Activated effector memory CD4-positive, alpha-beta T cell treated with anti-CD3 and anti-CD28 coated beads, Interleukin-2, amount 50 U/mL, for 16 hours (primary cell): ENCODE measurements around the gene CAMKV.

ENCODE experiments used
- DNase-seq: peaks from one replicate; pipeline ENCODE4 v3.0.0-alpha.2; 2020

The CAMKV gene

DNA sequence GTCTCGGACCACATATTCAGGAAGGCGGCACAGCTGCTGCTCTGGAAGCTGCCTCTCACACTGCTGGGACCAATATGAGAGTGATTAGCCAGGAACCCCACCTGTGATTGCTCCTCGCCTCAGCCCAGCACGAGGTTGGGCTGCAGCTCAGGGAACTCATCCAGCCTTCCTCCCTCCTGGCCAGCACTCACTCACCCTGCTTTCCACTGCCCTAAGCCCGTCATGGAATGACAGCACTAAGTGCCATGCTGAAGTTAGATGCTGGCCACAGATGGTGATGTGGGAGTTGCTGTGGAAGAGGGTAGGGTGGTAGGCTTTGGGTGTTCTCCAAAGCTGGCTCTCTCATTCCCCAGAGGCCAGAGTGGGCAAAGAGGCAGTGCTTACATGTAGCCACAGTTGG, 26.6 kb upstream of the CAMKV start:
- DNase-seq, result no peak

DNA sequence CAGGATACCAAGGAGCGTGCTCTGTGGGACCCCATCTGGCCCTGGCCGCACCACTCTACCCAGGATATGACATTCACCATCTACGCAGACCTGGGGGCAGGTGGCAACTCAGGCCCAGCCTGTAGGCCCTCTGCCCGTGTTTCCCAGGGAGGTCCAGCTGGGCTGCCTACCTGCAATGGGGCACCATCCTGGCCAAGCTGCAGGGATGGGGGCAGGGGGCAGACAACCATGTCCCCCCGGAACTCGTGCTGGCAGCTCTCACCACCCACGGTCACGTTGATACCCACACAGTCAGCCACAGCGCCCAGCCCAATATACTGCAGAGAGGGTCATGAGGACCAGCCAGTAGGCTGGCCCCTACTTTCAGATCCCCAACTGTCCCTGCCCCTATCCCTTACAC, 26.1 kb upstream of the CAMKV start:
- no peak for DNase-seq

DNA sequence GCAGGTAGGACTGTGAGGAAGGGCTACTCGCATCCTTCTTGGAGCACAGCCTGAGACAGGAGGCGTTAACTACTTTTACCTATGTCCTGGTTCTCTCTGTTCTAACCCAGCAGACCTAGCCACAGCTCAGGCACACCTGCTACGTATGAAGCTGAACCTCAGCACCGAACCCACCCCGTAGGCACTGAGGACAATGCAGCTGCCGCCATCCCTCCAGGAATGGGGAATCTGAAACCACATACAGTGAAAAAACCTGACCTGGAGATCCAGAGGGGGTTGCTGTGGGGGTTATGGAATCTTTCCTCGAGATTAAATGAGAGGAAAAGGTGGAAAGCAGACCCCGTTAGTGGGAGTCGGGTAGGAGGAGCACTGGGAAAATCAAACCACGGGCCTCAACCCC, 19.6 kb upstream of the CAMKV start:
- no peak for DNase-seq

DNA sequence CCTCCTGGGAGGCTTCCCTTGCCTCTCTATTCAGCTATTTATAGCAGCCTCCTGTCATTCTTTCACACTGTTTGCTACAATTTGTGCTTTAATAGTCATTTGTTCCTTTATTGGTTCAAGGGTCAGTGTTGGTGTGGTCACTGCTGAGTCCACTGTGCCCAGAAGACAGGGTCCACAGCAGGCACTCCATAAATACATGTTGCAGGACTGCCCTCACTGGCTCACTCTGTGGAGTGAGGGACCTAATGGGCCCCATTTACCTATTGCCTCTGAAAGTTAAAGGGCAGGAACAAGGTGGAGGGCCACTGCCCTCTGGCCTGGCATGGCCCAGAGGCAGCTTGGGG, 17.2 kb upstream of the CAMKV start:
- DNase-seq, result no peak

DNA sequence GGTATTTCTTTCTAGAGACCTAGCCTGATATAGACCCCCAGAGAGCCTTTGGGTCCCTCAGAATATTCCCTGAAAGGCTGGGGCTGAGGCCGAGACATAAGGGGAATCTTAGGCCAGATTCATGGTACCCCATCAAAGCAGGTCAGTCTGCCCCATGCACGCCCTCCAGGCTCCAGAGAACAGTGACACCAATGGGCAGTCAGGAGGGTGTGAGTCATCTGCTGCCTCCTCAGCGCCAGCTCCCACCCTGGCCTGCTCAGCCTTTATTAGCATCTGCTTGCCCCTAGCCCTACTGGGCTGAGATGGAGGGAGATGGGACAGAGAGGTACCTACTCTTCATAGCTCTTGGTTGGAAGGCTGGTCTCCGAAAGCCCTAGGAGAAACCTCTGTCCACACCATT, 14.3 kb upstream of the CAMKV start:
- no peak for DNase-seq

DNA sequence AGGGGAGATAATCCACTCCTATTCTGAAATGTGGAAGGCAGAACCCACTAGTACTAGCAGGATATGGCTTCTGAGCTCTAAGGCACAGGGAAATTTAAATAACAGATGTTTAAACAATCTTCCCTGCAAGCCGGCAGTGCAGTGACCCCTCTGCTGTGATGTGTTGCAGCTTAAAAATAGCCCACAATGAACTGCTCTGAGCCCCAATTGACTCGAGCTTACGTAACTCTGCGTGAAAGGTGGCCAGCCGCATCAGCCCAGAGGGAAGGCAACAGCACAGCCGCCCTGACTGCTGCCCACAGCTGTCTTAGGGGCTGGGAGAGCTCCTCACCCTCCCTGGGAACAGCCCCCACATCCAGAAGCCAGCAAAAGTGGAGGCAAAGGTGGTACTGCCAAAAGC, 12.5 kb upstream of the CAMKV start:
- no peak for DNase-seq

DNA sequence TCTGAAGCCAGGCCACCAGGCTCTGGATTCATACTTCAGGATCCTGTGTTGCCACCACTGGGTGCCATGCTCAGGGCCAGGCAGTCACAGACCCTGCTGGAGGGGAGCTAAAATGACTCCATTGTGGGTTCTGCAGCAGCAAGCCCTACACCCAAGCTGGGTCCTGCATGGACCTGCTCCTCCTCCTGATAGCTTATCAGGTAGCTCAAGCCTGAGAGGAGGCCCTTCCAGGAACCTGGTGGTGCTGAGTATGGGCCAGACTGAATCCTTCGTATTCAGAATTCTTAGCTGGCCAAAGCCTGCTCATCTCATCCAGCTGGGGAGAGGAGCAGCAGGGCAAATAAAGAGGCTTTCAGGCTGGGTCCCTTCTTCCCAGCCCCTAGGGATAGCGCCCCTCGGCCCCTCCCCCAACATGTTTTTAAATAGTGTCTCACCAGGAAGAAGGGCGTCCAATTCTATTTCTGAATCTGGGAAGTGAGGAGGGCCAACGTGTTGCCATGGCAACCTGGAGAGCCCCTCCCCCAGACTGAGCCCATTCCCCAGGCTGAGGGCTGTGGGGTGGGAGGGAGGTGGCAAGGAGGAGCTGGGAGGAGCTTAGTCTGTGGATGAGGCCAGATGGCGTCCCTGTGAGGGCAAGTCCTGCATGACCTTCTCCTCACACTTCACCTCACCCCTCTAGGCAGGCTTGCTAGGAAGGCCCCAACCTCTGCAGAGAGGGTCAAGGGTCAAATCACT, 11.0 kb upstream of the CAMKV start:
- no peak for DNase-seq

DNA sequence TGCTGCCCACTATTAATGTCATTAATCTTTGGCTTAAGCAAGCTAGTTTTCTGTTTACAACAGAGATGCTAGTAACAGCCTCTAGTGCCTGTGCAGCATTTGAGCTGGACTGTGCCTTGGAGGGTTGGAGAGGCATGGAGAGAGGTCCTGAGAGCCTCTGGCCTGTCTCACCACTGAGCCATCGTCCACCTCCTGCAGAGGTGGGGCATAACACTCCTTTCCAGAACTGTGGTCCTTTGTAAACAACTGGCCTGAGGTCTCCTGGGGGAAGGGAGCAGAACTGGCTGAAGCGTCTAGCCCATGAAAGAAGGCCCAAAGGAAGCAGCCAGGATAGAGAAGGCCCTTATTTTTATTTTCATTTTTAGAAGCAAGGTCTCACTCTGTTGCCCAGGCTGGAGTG, 10.0 kb upstream of the CAMKV start:
- DNase-seq, result no peak

DNA sequence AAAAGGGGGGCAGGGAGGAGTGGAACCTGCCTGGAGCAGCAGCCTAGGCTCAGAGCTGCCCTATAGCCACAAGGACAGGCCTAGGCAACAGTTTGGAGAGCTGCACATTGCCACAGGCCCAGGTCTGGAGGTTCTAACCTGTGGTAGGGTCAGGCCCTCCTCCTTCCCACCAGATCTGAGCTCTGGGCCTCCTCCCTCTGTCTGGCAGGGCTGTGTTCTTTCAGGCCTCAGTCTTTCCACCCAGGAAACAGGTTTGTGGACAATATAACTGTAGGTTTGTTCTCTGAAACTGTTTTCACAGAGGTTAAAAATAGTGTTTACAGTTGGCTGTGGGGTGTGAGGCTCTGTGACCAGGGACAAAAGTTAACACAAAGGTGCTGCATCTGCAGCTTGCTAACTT, 9.0 kb upstream of the CAMKV start:
- DNase-seq, result no peak

DNA sequence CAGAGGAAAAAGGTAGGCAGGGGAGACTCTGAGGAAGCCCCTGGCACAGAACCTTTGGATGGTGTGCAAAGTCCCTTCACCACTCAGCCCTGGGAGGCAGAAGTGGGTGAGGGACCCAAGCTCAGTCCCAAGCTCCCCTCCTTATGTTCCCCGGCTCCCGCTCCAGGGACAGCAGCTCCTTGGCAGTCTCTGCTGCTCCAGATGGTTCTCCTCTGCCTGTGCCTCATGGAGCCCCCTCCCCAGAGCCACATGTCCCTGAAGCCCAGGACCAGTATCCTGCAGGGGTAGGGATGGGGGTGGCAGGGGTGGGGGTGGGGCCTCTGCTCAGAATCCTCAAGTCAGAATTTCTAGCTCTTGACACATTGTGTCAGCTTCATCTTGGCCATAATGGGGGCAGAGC, 8.0 kb upstream of the CAMKV start:
- DNase-seq, result no peak

DNA sequence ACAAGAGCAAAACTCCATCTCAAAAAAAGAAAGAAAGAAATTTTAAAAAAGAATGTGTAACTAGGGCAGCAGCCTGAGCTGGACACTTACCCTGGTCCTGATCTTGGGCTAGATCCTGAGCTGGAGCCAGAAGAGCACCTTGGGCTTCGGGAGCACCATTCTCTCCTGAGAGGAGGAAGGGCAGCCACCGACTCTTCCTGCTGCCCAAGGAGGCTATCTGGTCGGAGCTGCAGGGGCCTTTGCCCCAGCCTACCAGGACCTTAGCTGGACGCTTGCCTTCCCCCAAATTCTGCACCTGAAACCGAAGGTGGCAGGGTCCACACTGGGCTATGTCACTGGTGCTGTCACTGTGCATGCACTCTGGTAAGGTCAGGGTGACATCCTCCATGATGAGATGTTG, 6.9 kb upstream of the CAMKV start:
- no peak for DNase-seq

DNA sequence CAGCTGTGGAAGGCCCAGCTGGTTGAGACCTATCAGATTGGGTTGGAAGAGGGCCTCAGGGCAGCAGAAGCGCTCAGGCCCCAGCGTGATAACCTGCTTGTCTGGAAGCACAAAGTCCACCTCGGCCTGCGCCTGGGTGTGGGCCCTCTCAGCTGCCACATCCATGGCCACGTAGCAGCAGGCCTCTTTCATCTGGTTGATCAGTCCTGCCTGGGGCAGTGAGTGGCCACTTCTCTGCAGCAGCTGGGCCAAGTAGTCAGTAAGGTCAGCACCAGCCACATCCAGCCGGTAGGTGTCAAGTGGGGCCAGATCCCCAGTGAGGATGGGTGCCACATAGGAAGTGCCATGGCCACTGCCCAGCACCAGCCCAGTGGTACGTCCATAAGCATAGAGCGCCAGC, 3.9 kb upstream of the CAMKV start:
- no peak for DNase-seq

DNA sequence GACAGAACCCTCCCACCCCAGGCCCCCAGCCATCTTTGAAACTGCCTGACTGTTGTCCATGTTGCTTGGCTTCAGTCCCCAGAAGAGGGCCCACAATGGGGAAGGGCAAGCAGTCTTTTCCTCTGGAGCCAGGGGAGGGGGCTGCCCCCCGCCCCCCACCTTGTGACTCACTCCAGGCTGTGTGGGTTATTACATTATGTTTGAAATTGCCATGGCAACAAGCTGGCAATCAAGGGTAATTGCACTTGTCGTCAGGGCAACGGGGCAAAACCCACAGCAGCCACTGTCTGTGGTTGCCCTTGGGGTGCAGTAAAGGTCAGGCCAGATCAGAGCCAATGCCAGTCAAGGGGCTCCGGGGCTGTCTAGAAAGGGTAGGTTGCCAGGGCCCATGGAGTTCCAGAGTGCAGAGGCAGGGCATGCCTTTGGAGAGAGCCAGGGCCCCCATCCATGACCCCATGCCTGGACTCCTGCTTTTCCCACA, 3.1 kb upstream of the CAMKV start:
- DNase-seq, result peak; percentile 69

DNA sequence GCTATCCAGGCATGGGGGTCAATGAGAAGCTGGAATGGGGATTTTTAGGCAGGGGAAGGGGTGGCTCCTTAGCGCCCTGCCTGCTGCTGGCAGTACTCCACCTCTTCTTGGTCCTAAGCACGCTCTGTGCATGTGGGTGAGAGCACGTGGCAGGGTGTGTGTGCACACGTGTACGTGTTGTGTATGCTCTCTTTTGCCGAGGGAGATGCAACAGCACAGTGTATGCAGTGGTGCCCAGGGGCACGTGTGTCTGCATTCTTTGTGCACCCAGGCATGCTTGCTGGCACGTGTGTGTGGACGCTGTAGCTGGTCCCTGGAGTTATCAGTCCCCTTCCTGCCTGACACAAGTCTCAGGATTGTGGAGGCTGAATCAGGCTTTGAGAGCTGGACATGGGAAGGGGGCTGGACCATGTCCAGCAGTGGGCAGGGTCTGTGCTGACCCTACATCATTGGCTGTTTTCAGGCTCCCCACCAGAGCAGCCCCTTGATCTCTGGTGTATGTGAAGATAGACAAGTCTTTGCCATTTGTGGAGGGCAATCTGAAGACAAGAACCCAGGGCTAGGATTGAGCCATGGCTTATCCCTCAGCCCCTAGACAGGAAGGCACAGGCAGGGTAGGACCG, 1.9 kb upstream of the CAMKV start:
- DNase-seq, result no peak

DNA sequence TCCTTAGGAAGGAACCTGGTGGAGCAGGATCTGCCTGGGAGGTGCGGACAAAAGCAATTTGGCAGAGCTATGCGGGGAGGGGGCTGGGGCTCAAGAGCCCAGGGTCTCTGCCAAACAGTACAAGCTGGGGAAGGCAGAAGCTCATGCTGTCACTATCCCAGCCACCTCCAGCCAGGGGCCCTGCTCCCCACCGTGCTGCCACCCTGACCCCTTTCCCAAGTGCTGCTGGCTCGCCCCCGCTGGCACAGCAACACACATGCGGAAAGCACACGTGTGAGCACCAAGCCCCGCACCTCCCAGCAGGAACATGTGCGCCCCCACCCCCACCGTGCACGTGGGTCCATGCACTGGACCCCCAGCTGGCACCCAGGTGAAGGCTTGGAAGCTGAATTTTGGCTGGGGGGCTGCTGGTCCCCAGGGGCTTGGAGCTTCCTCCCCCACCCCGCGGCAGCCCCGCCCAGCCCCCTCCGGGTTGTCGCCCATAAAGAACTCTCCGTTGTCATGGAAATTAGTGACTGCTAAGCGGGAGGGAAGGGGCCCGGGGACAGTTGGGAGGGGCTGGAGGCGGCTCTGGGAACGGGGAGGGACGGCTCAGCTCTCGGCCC, 742 bp downstream of the CAMKV start:
- DNase-seq, result no peak

DNA sequence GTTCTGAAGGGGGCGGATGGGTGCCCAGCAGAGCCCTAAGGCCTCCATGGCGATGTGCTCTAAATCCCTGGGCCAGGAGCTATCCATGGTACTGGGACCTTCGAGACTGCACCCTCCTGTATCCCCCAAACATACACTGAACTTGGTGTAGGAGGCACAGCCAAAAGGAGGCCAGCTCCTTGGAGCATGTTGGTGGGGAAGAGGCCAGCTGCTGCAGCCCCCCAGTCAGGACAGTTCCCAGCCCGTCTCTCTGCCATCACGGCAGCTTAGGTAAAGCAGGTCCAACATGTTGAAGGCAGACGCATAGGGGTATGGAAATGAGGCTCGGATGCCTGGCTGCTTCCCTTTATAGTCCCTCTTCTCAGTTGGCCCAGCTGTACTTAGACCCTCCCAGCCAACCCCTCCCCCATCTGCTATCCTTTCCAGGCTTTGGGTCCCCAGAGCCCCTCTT, 1.8 kb downstream of the CAMKV start:
- no peak for DNase-seq

DNA sequence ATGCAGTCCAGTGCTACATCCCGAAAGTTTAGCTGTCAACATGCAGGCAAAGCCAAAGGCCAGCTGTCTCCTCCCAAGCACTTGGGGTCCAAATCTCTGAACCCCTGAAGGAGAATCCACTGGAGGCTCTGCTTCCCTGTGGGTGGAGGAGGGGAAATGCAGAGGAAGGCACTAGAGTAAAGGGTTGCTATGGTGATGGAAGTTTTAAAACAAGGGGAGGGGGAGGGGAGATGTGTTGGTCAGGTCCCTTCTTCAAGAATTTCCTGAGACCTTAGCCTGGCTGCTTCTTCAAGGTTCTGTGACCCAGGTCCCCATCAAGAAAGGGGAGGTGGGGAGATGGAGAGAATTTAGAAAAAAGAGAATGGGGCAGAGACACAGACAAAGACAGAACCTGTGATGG, 2.3 kb downstream of the CAMKV start:
- DNase-seq, result no peak

DNA sequence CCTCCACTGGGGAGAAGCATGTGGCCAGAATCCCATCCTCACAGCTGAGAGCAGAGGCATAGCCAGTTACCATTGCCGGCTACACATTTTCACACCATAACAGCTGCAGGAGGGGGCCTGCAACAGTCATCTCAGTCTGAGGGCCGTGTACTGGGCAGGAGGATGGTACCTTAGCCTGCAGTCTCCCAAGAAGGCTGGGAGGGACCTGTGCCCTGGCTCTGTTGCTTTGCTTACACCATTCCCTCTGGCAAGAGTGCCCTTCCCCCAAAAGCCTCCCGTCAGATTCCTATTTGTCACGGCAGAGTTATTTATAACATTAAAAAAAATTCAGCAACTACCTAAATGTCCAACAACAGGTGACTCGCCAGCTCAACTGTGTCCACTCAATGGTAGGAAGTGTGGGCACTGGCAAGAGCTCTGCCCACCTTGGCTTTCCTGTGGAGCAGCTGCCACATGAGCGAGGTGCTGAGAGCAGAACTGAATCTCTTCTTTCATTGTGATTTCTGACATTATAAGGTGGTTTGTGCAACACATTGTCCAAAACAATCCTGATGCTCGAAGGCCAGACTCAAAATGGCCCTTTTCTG, 4.4 kb downstream of the CAMKV start:
- no peak for DNase-seq

DNA sequence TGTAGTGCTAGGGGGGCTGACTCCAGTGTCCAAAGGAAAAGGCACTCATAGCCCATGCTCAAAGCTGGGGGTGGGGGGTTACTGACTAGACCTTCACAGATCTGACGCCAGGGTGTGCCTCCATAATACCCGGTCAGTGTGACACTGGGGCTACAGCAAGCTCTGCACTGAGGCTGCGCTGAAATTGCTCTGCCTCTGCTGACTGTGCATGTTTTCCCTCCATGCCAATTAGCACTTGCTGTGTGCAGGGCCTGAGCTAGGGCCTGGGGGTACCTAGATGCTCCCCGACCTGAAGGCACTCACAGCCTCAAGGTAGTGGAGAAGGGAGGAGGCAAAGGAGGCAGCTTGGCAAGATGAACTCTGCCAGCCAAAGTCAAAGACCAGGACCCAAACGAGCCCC, 5.2 kb downstream of the CAMKV start:
- DNase-seq, result no peak

DNA sequence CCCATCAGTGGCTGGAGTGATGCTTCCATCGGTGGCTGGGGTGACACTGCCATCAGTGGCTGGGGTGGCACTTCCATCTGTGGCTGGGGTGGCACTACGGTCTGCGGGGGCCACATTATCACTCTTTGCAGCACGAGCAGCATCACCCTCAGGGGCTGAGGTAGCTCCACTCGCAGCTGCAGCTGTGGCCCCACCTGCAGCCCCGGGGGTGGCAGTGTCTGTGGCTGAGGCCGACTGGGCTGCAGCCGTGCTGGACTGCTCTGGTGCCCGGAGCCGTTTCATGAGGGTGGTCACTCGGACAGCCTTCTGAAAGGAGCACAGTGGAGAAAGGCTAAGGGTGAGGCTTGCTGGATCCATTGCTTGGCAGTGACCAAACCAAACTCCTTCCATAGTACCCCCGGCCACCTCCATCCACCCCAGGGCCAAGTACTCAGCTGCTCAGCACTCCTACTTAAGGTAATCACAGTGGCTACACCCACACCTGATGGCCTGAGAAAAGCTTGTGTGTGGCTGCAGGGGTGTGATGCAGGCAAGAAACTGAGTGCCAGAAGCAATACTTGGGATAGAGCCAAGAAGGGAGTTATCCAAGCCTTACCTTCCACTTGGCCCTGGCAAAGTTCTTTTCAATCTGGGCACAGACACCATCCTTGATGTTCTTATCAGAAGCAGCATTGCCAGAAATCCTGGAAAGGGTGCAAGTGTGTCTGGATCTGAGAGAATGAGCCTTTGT, 10.0 kb downstream of the CAMKV start:
- no peak for DNase-seq

DNA sequence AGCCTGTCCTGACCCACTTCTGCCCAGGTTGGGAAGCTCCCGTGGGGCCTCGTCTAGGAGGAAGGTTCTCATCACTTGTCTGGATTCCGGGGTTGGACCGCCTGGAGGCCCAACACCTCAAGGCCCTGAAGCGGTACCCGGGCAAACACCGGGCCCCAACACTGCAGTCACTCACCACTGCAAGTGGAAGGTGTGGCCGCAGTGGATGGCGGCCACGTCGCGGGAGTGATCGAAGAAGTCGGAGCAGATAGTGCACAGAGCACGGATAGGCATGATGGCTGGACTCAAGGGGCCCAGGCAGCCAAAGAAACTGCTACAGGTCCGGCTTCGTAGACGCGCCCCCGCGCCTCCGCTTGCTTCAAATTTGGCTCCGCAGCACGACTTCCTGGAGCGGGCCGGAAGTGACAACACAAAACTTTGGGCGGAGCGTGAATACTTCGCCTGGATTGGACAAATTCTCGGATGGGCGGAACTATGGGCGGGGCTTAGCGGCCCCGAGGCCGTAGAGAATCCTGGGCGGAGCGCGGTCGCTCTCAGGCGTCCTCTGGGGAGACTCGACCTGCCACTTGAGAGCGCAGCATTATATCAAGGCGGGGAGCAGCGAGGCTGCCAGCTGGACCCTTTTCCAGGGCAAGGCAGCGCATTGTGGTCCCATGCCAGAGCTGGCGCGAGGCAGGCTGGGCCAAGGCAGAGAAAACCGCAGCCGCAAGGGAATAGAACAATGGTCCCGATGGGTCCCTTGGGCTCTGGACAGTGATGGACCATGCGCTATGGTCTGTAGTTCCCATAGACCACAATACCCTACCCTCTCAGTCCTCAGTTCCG, 13.3 kb downstream of the CAMKV start, which contains the start of gene TRAIP:
Gene TRAIP, minus strand, starts transcription at position 384 of the 825 bp plus-strand sequence. Its CDS starts 111 bp downstream, at position 273.
- peak; percentile 97 for DNase-seq

DNA sequence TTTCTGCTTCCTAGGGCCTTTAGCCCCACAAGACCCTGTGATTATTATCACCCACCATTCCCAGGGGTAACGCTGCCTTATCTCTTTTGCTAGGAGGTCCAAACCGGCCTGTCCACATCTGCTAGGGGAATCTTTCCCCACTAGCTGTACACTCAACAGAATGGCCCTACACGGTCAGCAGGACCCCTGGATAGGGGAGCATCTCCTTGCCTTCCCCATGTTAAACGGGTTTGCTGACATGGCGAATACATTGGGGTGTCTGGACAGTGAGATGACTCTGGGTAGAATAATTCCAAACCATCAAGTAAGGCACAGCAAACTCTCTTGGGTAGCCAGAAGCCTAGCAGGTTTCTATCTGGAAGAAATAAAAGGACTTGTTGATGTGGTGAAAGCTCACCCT, 14.0 kb downstream of the CAMKV start:
- no peak for DNase-seq
